HAP-1 (cell line): Measurements from ENCODE around the gene TBC1D4.

ENCODE experiments used
- DNase-seq, 2 experiments: peaks; one replicate each; pipeline ENCODE4 v3.0.0-alpha.2; 2016 to 2020; ENCODE audit warnings: low spot score in 2 of 2
- H3K27me3 ChIP-seq: fragments of 250-450 bp; sonication (Bioruptor Pico); 2 replicates; pipeline ENCODE4 v1.5.1; 2020; ENCODE audit warnings: low read depth, mild to moderate bottlenecking, moderate library complexity
- H3K36me3 ChIP-seq: fragments of 250-450 bp; sonication (Bioruptor Pico); replicated peaks from 2 replicates; pipeline ENCODE4 v1.5.1; 2020; ENCODE audit warnings: mild to moderate bottlenecking
- H3K4me1 ChIP-seq: fragments of 250-450 bp; sonication (Bioruptor Pico); 2 replicates; pipeline ENCODE4 v1.5.1; 2020; ENCODE audit warnings: mild to moderate bottlenecking
- H3K4me3 ChIP-seq: fragments of 250-450 bp; sonication (Bioruptor Pico); 2 replicates; pipeline ENCODE4 v1.5.1; 2020; ENCODE audit warnings: mild to moderate bottlenecking, moderate library complexity
- H3K9me3 ChIP-seq: fragments of 250-450 bp; sonication (Bioruptor Pico); 2 replicates; pipeline ENCODE4 v1.5.1; 2020; ENCODE audit warnings: mild to moderate bottlenecking, moderate library complexity
- in situ Hi-C: fragments of 300-500 bp; cut with MboI; formaldehyde crosslinking; loops from 3 replicates; pipeline ENCODE4 v1.14.3; 2020; ENCODE audit warnings: low sequenced_read_pairs, inconsistent platforms, mixed read lengths

TBC1D4 gene

GRCh38 chr13:75482070-75482819 is at the start of gene TBC1D4:
TBC1D4 (minus strand) TSS chr13:75482169; CDS start chr13:75481767, 402 bp downstream.
- Histone ChIP-seq H3K4me1 (peaks cover 25% of the 10 kb centered on the region), H3K27me3 (no peaks in the 10 kb centered on the region), H3K9me3 (no peaks in the 10 kb centered on the region), H3K36me3 (no peaks in the 10 kb centered on the region), H3K4me3 (peak within 1 kb of the TSS; percentile 70)
- peak; percentile 89 to 93 for DNase-seq
- in situ Hi-C loops, result no loop called here

- no peaks in the 10 kb centered on the region for H3K27me3 ChIP-seq
- H3K9me3 ChIP-seq, result no peaks in the 10 kb centered on the region
- in situ Hi-C loops, result no loop called here
- DNase-seq, result peak in 1 of 2 experiments; percentile 28
- H3K4me1 ChIP-seq, result 0 out of 2 replicates have a peak, but pooled peaks cover 5% of the 10 kb centered on the region
- H3K36me3 ChIP-seq, result peaks cover 14% of the 10 kb centered on the region
- no peak overlapping the region for H3K4me3 ChIP-seq
These were observed 48.6 kb upstream of the TBC1D4 start for GRCh38 chr13:75530549-75530961.

GRCh38 chr13:75521956-75522355 is 40.0 kb upstream of the TBC1D4 start:
- Histone ChIP-seq H3K9me3 (no peaks in the 10 kb centered on the region; the same call in 1 of the 2 replicates), H3K36me3 (peaks cover 11% of the 10 kb centered on the region), H3K4me3 (no peak overlapping the region), H3K4me1 (no peaks in the 10 kb centered on the region), H3K27me3 (no peaks in the 10 kb centered on the region)
- no peak for DNase-seq
- in situ Hi-C loops, result no loop called here

- no peaks in the 10 kb centered on the region for H3K4me1 ChIP-seq
- no peak for DNase-seq
- H3K9me3 ChIP-seq, result no peaks in the 10 kb centered on the region; the same call in 1 of the 2 replicates
- no peak overlapping the region for H3K4me3 ChIP-seq
- in situ Hi-C loops, result no loop called here
- H3K27me3 ChIP-seq, result no peaks in the 10 kb centered on the region
- H3K36me3 ChIP-seq, result no peaks in the 10 kb centered on the region
These were observed 36.6 kb upstream of the TBC1D4 start for GRCh38 chr13:75518439-75519088.

GRCh38 chr13:75514080-75514995 is 32.4 kb upstream of the TBC1D4 start:
- H3K27me3 ChIP-seq, result 0 out of 2 replicates have a peak, but pooled peaks cover 3% of the 10 kb centered on the region
- no peaks in the 10 kb centered on the region for H3K4me1 ChIP-seq
- no peak for DNase-seq
- in situ Hi-C loops, result no loop called here
- H3K4me3 ChIP-seq, result no peak overlapping the region
- H3K9me3 ChIP-seq, result no peaks in the 10 kb centered on the region
- H3K36me3 ChIP-seq, result no peaks in the 10 kb centered on the region

GRCh38 chr13:75513271-75513670 is 31.3 kb upstream of the TBC1D4 start:
- H3K27me3 ChIP-seq, result 0 out of 2 replicates have a peak, but pooled peaks cover 3% of the 10 kb centered on the region
- no peaks in the 10 kb centered on the region for H3K4me1 ChIP-seq
- in situ Hi-C loops, result no loop called here
- DNase-seq, result no peak
- H3K4me3 ChIP-seq, result no peak overlapping the region
- no peaks in the 10 kb centered on the region for H3K36me3 ChIP-seq
- no peaks in the 10 kb centered on the region for H3K9me3 ChIP-seq

GRCh38 chr13:75512253-75512652 is 30.3 kb upstream of the TBC1D4 start:
- Histone ChIP-seq H3K36me3 (no peaks in the 10 kb centered on the region), H3K27me3 (0 out of 2 replicates have a peak, but pooled peaks cover 3% of the 10 kb centered on the region), H3K9me3 (no peaks in the 10 kb centered on the region), H3K4me3 (no peak overlapping the region), H3K4me1 (no peaks in the 10 kb centered on the region)
- no peak for DNase-seq
- in situ Hi-C loops, result no loop called here

- in situ Hi-C loops, result no loop called here
- H3K9me3 ChIP-seq, result no peaks in the 10 kb centered on the region
- no peak for DNase-seq
- no peaks in the 10 kb centered on the region for H3K4me1 ChIP-seq
- H3K4me3 ChIP-seq, result no peak overlapping the region
- H3K27me3 ChIP-seq, result 0 out of 2 replicates have a peak, but pooled peaks cover 3% of the 10 kb centered on the region
- H3K36me3 ChIP-seq, result no peaks in the 10 kb centered on the region
These were observed 29.2 kb upstream of the TBC1D4 start for GRCh38 chr13:75511051-75511625.

- H3K4me1 ChIP-seq, result no peaks in the 10 kb centered on the region
- 0 out of 2 replicates have a peak, but pooled peaks cover 5% of the 10 kb centered on the region for H3K27me3 ChIP-seq
- no peak for DNase-seq
- H3K9me3 ChIP-seq, result no peaks in the 10 kb centered on the region
- H3K36me3 ChIP-seq, result no peaks in the 10 kb centered on the region
- in situ Hi-C loops, result no loop called here
- H3K4me3 ChIP-seq, result no peak overlapping the region
These were observed 26.1 kb upstream of the TBC1D4 start for GRCh38 chr13:75508002-75508548.

GRCh38 chr13:75507027-75508001 is 25.3 kb upstream of the TBC1D4 start:
- H3K36me3 ChIP-seq, result no peaks in the 10 kb centered on the region
- H3K4me3 ChIP-seq, result no peak overlapping the region
- H3K27me3 ChIP-seq, result 0 out of 2 replicates have a peak, but pooled peaks cover 5% of the 10 kb centered on the region
- H3K4me1 ChIP-seq, result no peaks in the 10 kb centered on the region
- DNase-seq, result no peak
- H3K9me3 ChIP-seq, result no peaks in the 10 kb centered on the region
- in situ Hi-C loops, result no loop called here

GRCh38 chr13:75506018-75506417 is 24.0 kb upstream of the TBC1D4 start:
- DNase-seq, result no peak
- H3K4me1 ChIP-seq, result no peaks in the 10 kb centered on the region
- 0 out of 2 replicates have a peak, but pooled peaks cover 2% of the 10 kb centered on the region for H3K27me3 ChIP-seq
- in situ Hi-C loops, result no loop called here
- H3K9me3 ChIP-seq, result no peaks in the 10 kb centered on the region
- no peaks in the 10 kb centered on the region for H3K36me3 ChIP-seq
- H3K4me3 ChIP-seq, result no peak overlapping the region

- Histone ChIP-seq H3K27me3 (peaks cover 2% of the 10 kb centered on the region; the same call in 1 of the 2 replicates), H3K4me3 (no peak overlapping the region), H3K9me3 (no peaks in the 10 kb centered on the region), H3K36me3 (no peaks in the 10 kb centered on the region), H3K4me1 (no peaks in the 10 kb centered on the region)
- in situ Hi-C loops, result no loop called here
- no peak for DNase-seq
These were observed 23.4 kb upstream of the TBC1D4 start for GRCh38 chr13:75505327-75505726.
